ENCODE data around the gene EYS.

Gene EYS

DNA sequence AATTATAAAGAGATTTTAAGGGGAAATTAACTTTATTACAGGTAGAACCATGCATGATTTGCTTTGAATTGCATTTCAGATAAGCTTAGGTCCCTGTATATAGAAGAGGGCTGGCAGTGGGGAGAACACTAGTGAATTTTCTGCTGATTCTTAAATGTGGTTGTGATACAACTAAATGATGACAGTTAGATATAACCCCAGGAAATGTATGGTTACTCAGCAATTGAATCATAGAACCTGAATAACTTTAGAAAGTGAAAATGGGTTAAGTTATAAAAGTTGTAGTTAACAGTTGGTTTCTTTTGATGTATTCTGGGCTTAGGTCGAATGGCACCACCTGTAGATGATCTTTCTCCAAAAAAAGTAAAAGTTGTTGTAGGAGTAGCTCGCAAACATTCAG lies 2001.3 kb downstream of the EYS start:
- H3K4me3 ChIP-seq (ENCODE audit: low read depth, low read length), result no peak overlapping the region
- H3K36me3 ChIP-seq (ENCODE audit: insufficient read depth, low read length), result peaks cover 15% of the 10 kb centered on the region
- no peak overlapping the region for H3K27ac ChIP-seq (ENCODE audit: low read depth, low read length)

DNA sequence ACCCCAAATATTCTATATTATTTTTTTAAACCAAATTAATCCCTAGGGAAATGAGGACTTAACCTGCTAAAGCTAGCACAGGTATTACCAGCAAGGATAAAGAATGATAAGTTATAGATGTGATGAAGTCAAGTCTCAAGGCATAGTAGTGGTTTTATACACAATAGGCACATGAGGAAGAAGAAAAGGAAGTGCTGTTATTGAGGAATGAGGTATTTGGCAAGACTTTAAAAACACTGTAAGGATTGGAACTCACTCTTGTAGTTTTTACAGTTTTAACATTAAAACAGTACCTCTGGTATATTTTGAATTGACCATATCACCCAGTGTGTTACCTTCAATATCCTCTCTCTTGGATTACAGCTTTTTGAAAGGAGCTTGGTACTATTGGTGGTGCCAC lies 2016.8 kb downstream of the EYS start:
- peaks cover 15% of the 10 kb centered on the region for H3K79me2 ChIP-seq (ENCODE audit: control insufficient read depth, insufficient read depth, low read length, unreplicated experiment)
- H3K27ac ChIP-seq (ENCODE audit: low read depth, low read length), result no peak overlapping the region
- no peaks in the 10 kb centered on the region for H3K27me3 ChIP-seq (ENCODE audit: insufficient read depth, low read length)
- no peak overlapping the region for H2AFZ ChIP-seq (ENCODE audit: low read length, unreplicated experiment)
- H3K4me3 ChIP-seq (ENCODE audit: low read depth, low read length), result no peak overlapping the region
- H3K4me1 ChIP-seq (ENCODE audit: control insufficient read depth, insufficient read depth, low read length, unreplicated experiment), result no peaks in the 10 kb centered on the region
- H3K36me3 ChIP-seq (ENCODE audit: insufficient read depth, low read length), result peaks cover 10% of the 10 kb centered on the region

More for the DNA sequence above, 2001.3 kb downstream of the EYS start:
- Histone ChIP-seq H3K79me2 (ENCODE audit: control insufficient read depth, insufficient read depth, low read length, unreplicated experiment) (no peaks in the 10 kb centered on the region), H3K4me1 (ENCODE audit: control insufficient read depth, insufficient read depth, low read length, unreplicated experiment) (no peaks in the 10 kb centered on the region), H3K27me3 (ENCODE audit: insufficient read depth, low read length) (no peaks in the 10 kb centered on the region), H2AFZ (ENCODE audit: low read length, unreplicated experiment) (no peak overlapping the region)

DNA sequence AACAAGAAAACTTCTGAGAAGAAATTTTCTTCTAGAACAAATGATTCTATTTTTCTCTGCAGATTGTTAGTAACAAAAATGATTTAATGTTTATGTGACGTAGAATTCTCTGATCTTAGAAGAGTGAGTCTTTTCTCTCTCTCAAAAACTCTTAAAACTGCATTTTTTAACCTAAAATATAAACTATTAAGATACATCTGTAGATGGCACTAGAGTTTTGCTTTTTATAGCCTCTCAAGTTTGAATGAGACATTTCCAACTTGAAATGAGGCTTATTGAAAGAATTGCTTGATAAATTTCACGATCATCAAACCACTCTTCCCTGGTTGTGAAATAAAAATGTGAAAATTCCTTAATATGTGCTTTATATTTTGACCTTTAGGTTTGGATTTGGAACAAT lies 2017.6 kb downstream of the EYS start:
- Histone ChIP-seq H3K27ac (ENCODE audit: low read depth, low read length) (no peak overlapping the region), H2AFZ (ENCODE audit: low read length, unreplicated experiment) (no peak overlapping the region), H3K4me1 (ENCODE audit: control insufficient read depth, insufficient read depth, low read length, unreplicated experiment) (no peaks in the 10 kb centered on the region), H3K79me2 (ENCODE audit: control insufficient read depth, insufficient read depth, low read length, unreplicated experiment) (peaks cover 11% of the 10 kb centered on the region), H3K36me3 (ENCODE audit: insufficient read depth, low read length) (peaks cover 13% of the 10 kb centered on the region; the same call in 1 of the 2 replicates), H3K4me3 (ENCODE audit: low read depth, low read length) (no peak overlapping the region), H3K27me3 (ENCODE audit: insufficient read depth, low read length) (no peaks in the 10 kb centered on the region)

DNA sequence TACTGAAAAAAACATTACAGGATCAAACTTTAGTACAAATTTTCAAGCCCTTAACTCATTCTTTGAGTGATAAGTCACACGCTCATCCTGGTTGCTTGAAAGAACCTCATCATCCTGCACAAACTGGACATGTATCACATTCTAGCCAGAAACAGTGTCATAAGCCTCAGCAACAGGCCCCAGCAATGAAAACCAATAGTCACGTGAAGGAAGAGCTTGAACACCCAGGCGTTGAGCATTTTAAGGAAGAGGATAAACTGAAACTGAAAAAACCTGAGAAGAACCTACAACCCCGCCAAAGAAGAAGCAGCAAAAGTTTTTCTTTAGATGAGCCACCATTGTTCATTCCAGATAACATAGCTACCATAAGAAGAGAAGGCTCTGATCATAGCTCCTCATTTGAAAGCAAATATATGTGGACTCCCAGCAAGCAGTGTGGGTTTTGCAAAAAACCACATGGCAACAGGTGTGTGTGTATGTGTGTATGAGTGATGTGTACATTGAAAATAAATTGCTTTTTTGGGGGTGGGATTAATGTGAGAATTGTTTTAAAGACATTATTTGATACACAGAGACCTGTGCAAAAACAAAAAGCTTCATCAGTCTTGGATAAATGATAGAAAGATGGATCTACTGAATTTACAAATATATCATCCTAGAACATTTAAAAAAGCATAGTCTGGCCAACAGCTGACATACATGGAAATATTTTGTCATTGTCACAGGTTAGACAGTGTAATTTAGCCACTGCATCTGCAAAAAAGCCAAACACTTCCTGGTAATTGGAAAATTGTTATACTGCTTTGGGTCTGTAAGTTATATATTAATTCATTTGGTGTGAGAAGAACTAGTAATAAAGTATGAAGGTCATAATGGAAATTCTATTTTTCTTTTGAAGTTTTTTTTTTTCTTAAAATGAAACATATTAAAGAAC lies 2021.3 kb downstream of the EYS start:
- Histone ChIP-seq H2AFZ (ENCODE audit: low read length, unreplicated experiment) (no peak overlapping the region), H3K27ac (ENCODE audit: low read depth, low read length) (no peak overlapping the region), H3K36me3 (ENCODE audit: insufficient read depth, low read length) (peaks cover 21% of the 10 kb centered on the region; the same call in 1 of the 2 replicates), H3K4me3 (ENCODE audit: low read depth, low read length) (no peak overlapping the region), H3K27me3 (ENCODE audit: insufficient read depth, low read length) (no peaks in the 10 kb centered on the region), H3K79me2 (ENCODE audit: control insufficient read depth, insufficient read depth, low read length, unreplicated experiment) (peaks cover 32% of the 10 kb centered on the region), H3K4me1 (ENCODE audit: control insufficient read depth, insufficient read depth, low read length, unreplicated experiment) (no peaks in the 10 kb centered on the region)

DNA sequence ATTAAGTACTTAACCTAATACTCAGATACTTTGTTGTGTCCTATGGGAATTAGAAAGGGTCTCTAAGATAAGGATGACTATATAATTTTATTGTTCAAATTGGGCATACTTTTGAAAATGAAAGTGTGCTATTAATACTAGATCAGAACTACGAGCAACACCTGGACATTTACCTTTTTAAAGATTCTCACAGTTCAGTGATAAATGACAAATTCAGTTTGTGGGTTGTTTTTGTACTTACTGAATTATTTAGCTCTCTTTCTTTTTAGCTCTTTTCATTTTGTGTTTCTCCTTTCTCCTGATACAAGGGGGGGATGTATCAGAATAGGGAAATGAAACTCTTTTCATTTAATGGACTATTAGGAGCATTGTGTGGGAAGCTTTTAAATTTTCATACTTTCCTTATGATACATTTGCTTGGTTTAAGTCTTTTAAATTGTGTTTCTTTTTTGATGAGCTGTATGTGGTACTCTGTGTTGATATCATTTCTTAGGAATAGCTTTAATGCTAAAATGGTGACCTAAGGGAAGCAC lies 2023.9 kb downstream of the EYS start:
- no peak overlapping the region for H3K27ac ChIP-seq (ENCODE audit: low read depth, low read length)
- H3K4me3 ChIP-seq (ENCODE audit: low read depth, low read length), result no peak overlapping the region
- peaks cover 22% of the 10 kb centered on the region; the same call in 1 of the 2 replicates for H3K36me3 ChIP-seq (ENCODE audit: insufficient read depth, low read length)
- peaks cover 48% of the 10 kb centered on the region for H3K79me2 ChIP-seq (ENCODE audit: control insufficient read depth, insufficient read depth, low read length, unreplicated experiment)
- no peak overlapping the region for H2AFZ ChIP-seq (ENCODE audit: low read length, unreplicated experiment)
- no peaks in the 10 kb centered on the region for H3K27me3 ChIP-seq (ENCODE audit: insufficient read depth, low read length)
- no peaks in the 10 kb centered on the region for H3K4me1 ChIP-seq (ENCODE audit: control insufficient read depth, insufficient read depth, low read length, unreplicated experiment)

- Histone ChIP-seq H3K27ac (ENCODE audit: low read depth, low read length) (no peak overlapping the region), H3K79me2 (ENCODE audit: control insufficient read depth, insufficient read depth, low read length, unreplicated experiment) (peaks cover 76% of the 10 kb centered on the region), H3K36me3 (ENCODE audit: insufficient read depth, low read length) (peaks cover 5% of the 10 kb centered on the region; the same call in 1 of the 2 replicates), H3K4me1 (ENCODE audit: control insufficient read depth, insufficient read depth, low read length, unreplicated experiment) (peaks cover 14% of the 10 kb centered on the region), H2AFZ (ENCODE audit: low read length, unreplicated experiment) (no peak overlapping the region), H3K27me3 (ENCODE audit: insufficient read depth, low read length) (no peaks in the 10 kb centered on the region), H3K4me3 (ENCODE audit: low read depth, low read length) (no peak overlapping the region)
These were observed 2029.7 kb downstream of the EYS start for GRCh38 chr6:63677282-63677681.

GRCh38 chr6:63676412-63677114 lies 2030.5 kb downstream of the EYS start:
- H3K36me3 ChIP-seq (ENCODE audit: insufficient read depth, low read length), result peaks cover 5% of the 10 kb centered on the region; the same call in 1 of the 2 replicates
- no peak overlapping the region for H3K27ac ChIP-seq (ENCODE audit: low read depth, low read length)
- peaks cover 71% of the 10 kb centered on the region for H3K79me2 ChIP-seq (ENCODE audit: control insufficient read depth, insufficient read depth, low read length, unreplicated experiment)
- H3K4me3 ChIP-seq (ENCODE audit: low read depth, low read length), result no peak overlapping the region
- peaks cover 14% of the 10 kb centered on the region for H3K4me1 ChIP-seq (ENCODE audit: control insufficient read depth, insufficient read depth, low read length, unreplicated experiment)
- no peak overlapping the region for H2AFZ ChIP-seq (ENCODE audit: low read length, unreplicated experiment)
- H3K27me3 ChIP-seq (ENCODE audit: insufficient read depth, low read length), result no peaks in the 10 kb centered on the region

- Histone ChIP-seq H3K36me3 (ENCODE audit: insufficient read depth, low read length) (no peaks in the 10 kb centered on the region), H3K27me3 (ENCODE audit: insufficient read depth, low read length) (no peaks in the 10 kb centered on the region), H2AFZ (ENCODE audit: low read length, unreplicated experiment) (no peak overlapping the region), H3K79me2 (ENCODE audit: control insufficient read depth, insufficient read depth, low read length, unreplicated experiment) (peaks cover 71% of the 10 kb centered on the region), H3K4me1 (ENCODE audit: control insufficient read depth, insufficient read depth, low read length, unreplicated experiment) (peaks cover 14% of the 10 kb centered on the region), H3K27ac (ENCODE audit: low read depth, low read length) (no peak overlapping the region), H3K4me3 (ENCODE audit: low read depth, low read length) (no peak overlapping the region)
These were observed 2031.9 kb downstream of the EYS start for GRCh38 chr6:63675138-63675537.

GRCh38 chr6:63674635-63675034 lies 2032.4 kb downstream of the EYS start:
- no peak overlapping the region for H3K27ac ChIP-seq (ENCODE audit: low read depth, low read length)

GRCh38 chr6:63673692-63674091 lies 2033.3 kb downstream of the EYS start:
- no peaks in the 10 kb centered on the region for H3K27me3 ChIP-seq (ENCODE audit: insufficient read depth, low read length)
- peaks cover 14% of the 10 kb centered on the region for H3K4me1 ChIP-seq (ENCODE audit: control insufficient read depth, insufficient read depth, low read length, unreplicated experiment)
- no peak overlapping the region for H3K27ac ChIP-seq (ENCODE audit: low read depth, low read length)
- H3K4me3 ChIP-seq (ENCODE audit: low read depth, low read length), result no peak overlapping the region
- H3K36me3 ChIP-seq (ENCODE audit: insufficient read depth, low read length), result no peaks in the 10 kb centered on the region
- H3K79me2 ChIP-seq (ENCODE audit: control insufficient read depth, insufficient read depth, low read length, unreplicated experiment), result peaks cover 72% of the 10 kb centered on the region
- H2AFZ ChIP-seq (ENCODE audit: low read length, unreplicated experiment), result no peak overlapping the region

More at GRCh38 chr6:63674635-63675034, 2032.4 kb downstream of the EYS start:
- Histone ChIP-seq H3K36me3 (ENCODE audit: insufficient read depth, low read length) (no peaks in the 10 kb centered on the region), H3K27me3 (ENCODE audit: insufficient read depth, low read length) (no peaks in the 10 kb centered on the region), H3K4me1 (ENCODE audit: control insufficient read depth, insufficient read depth, low read length, unreplicated experiment) (peaks cover 14% of the 10 kb centered on the region), H3K79me2 (ENCODE audit: control insufficient read depth, insufficient read depth, low read length, unreplicated experiment) (peaks cover 72% of the 10 kb centered on the region), H3K4me3 (ENCODE audit: low read depth, low read length) (no peak overlapping the region), H2AFZ (ENCODE audit: low read length, unreplicated experiment) (no peak overlapping the region)
